ENCODE measurements around the gene DBP.
A peak's percentile ranks its signal among the peaks of the same experiment; 100 is the strongest.
"Not testable (repeated sequence)": the region's sequence is repeated elsewhere in the genome, so short reads cannot be mapped to it uniquely, and the experiment has no call there.

Gene DBP

DNA sequence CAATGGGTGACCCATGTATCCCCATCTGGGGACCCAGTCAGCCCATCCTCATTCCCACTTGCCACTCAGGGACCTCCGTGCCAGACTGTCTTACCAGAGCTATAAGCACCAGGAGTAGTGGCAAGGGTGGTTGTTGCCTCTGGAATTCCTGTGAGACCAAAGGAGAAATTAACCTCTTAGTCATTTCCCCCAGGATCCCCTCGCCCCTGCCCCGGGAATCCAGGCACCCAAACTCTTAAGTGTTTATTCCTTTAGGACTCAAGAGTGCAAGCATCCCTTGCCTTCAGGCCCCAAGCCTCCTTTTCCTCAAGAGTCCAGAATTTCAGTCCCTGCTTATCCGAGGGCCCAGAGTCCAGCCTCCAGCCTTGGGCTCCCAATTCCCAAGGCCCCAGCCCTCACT lies 26.5 kb upstream of the DBP start:
- TF ChIP-seq, protein P1, sequence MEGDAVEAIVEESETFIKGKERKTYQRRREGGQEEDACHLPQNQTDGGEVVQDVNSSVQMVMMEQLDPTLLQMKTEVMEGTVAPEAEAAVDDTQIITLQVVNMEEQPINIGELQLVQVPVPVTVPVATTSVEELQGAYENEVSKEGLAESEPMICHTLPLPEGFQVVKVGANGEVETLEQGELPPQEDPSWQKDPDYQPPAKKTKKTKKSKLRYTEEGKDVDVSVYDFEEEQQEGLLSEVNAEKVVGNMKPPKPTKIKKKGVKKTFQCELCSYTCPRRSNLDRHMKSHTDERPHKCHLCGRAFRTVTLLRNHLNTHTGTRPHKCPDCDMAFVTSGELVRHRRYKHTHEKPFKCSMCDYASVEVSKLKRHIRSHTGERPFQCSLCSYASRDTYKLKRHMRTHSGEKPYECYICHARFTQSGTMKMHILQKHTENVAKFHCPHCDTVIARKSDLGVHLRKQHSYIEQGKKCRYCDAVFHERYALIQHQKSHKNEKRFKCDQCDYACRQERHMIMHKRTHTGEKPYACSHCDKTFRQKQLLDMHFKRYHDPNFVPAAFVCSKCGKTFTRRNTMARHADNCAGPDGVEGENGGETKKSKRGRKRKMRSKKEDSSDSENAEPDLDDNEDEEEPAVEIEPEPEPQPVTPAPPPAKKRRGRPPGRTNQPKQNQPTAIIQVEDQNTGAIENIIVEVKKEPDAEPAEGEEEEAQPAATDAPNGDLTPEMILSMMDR (IDR thresholded peaks at IDR 0.05; ENCODE audit: low read depth, low read length) = no peak
- DNase-seq (ENCODE audit: extremely low read depth, low read depth) = no peak

DNA sequence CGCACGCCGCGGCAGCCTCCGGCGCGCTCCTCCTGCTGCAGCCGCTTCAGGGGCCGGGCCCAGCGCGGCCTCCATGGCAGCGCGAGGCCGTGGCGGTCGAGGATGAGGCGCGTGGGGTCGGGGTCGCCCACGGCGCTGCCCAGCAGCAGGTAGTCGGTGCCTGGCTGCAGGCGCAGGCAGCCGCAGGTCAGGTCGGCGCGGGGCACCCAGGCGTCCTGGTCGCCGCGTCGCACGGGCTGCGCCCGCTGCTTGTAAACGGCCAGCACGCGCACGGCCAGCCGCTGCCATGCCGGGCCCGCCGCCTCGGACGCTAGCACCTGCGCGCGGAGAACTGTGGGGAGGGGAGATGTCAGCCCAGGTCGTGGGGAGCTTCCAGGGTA lies 24.5 kb upstream of the DBP start:
- TF ChIP-seq, protein P1 (IDR thresholded peaks at IDR 0.05; ENCODE audit: low read depth, low read length) = no peak
- no peak for DNase-seq (ENCODE audit: extremely low read depth, low read depth)

DNA sequence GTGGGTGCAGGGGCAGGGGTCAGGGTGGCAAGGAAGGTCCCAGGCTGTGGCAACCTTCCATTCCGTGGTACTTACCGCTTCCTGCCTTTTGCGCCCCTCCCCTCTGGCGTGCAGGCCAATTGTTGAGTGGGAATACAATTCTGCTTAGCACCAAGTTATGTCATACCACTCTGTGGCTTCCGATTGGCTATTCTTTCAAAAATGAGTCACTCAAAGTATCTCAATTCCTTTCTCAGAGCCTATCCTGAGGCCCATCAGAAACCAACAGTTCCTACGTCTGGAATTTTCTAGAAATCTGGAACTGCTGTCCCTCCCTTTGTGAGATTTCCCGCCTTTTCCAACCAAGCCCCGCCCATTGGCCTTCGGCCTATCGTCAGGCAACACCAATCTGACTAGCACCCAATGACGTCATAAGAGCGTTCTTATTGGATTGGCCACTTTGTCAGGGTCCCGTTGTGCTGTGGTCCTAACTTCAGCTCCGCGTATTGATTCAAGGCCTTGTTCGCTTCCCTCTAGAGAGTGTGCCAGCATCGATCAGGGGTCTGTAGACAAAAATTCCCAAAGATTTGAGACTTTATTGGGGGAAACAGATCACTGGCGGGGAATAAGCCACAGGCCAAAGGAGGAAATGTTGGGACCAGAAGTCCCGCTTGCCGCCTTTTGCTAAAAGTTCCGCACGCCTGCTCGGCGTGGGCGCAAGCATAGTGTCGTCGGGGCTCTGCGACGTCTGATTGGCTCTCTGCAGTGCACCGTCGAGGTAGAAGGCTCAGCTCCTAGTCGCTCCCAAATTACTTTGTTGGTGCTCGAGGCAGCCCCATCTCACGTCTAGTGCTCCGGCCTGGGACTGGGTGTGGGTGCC lies 23.9 kb upstream of the DBP start:
- peak; percentile 38 for DNase-seq (ENCODE audit: extremely low read depth, low read depth)
- TF ChIP-seq, protein P1 (IDR thresholded peaks at IDR 0.05; ENCODE audit: low read depth, low read length) = no peak

DNA sequence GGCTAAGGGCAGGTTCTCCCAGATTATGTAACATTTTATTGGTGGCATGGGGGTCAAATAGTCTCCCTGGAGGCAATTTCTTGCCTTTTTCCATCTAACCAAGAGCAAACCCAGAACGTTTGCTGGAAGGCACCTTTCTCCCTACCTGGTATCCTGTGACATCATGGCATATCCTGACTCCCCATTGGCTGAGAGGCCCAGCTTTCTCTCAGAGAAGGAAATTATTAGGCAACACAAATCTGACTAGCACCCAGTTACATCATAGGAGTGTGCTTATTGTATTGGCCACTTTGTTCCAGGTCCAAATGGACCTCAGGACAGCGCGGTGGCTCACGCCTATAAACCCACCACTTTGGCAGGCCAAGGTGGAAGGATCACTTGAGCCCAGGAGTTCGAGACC lies 22.6 kb upstream of the DBP start:
- DNase-seq (ENCODE audit: extremely low read depth, low read depth) = no peak
- TF ChIP-seq, protein P1 (IDR thresholded peaks at IDR 0.05; ENCODE audit: low read depth, low read length) = no peak

DNA sequence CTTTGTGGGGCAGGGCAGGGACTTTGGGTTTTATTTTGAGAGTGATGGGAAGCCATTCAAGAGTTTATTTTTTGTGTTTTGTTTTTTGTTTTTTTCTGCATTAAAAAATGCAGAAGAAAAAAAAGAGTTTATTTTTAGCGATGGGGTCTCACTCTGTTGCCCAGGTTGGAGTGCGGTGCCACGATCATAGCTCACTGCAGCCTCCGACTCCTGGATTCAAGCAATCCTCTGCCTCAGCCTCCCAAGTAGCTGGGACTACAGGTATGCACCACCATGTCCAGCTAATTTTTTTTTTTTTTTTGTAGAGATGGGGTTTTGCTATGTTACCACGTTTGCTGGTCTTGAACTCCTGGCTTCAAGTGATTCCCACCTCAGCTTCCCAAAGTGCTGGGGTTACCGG lies 21.3 kb upstream of the DBP start:
- TF ChIP-seq, protein P1 (IDR thresholded peaks at IDR 0.05; ENCODE audit: low read depth, low read length) = no peak
- no peak for DNase-seq (ENCODE audit: extremely low read depth, low read depth)

DNA sequence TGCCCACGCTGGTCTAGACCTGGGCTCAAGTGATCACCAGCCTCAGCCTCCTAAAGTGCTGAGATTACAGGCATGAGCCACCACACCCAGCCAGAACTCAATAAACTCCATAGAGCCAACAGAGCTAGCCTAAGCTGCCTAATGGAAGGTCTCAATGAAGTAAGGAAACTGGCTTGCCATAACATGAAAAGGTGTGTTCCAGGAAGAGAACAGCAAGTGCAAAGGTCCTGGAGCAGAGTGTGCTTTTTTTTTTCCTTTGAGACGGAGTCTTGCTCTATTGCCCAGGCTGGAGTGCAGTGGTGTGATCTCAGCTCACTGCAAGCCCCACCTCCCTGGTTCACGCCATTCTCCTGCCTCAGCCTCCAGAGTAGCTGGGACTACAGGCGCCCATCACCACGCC lies 20.6 kb upstream of the DBP start:
- DNase-seq (ENCODE audit: extremely low read depth, low read depth) = not testable (repeated sequence)

DNA sequence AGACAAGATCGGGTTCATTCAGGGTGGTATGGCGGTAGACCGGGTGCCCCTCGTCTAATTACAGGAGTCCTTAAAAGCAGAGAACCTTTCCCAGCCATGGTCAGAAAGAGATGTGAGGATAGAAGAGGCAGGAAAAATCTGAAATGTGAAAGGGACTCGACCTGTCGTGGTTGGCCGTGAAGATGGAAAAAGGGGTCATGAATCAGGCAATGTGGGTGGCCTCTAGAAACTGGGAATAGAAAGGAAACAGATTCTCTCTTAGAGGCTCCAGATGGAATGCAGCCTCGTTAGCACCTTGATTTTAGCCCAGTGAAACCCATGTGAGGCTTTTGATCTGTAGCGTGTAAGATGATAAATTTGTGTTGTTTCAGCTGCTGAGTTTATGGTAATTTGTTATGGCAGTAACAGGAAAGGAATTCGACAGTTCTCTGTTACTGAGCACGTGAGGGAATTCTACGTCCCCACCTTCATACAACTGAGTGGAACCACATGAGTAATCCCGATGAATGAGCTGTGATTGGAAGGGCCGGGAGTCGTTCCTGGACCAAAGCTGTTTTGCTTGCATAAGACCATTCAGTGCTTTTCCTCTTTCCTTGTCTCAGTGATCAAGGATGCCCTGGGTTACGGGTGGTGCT lies 19.8 kb upstream of the DBP start:
- TF ChIP-seq, protein P1 (IDR thresholded peaks at IDR 0.05; ENCODE audit: low read depth, low read length) = no peak
- no peak for DNase-seq (ENCODE audit: extremely low read depth, low read depth)

All from AG09319 (cell line).